Naive thymus-derived CD8-positive, alpha-beta T cell (primary cell): Measurements from ENCODE around the gene MUC2. TPM values are rescaled to one million over a fixed set of nuclear protein-coding genes. Genes with fewer than 3 reads are reported as not detected.
A peak's percentile ranks its signal among the peaks of the same experiment; 100 is the strongest.

ENCODE experiments used
- ATAC-seq, 2 donors: fragments of 150-1000 bp; cut with Tn5 transposase in 1 of 2; sonication (Bioruptor Pico), chemical (Tn5 transposase) in 1 of 2; 1 replicate in 1 of 2; 2 replicates in 1 of 2; pipeline ENCODE4 v1.10.0; 2021; ENCODE audit warnings: mild to moderate bottlenecking in 2 of 2, moderate library complexity in 2 of 2
- POLR2A ChIA-PET: fragments of 350-600 bp; sonication (Branson Sonifier 250); formaldehyde crosslinking; loops from one replicate; lab custom pipeline; 2021; ENCODE audit warnings: antibody characterized with exemption; lab: Charles Lee
- DNase-seq, 10 donors: peaks; one replicate each; pipeline versions ENCODE4 v3.0.0 to v3.0.0-alpha.2; 2020 to 2022
- H3K27ac Mint-ChIP-seq, 10 donors: one replicate each; pipeline ENCODE4 v1.8.0; 2020 to 2022; ENCODE audit warnings: mild to moderate bottlenecking in 10 of 10, mixed read lengths in 10 of 10, moderate library complexity in 4 of 10, inconsistent platforms in 1 of 10
- H3K27me3 Mint-ChIP-seq, 5 donors: one replicate each; pipeline ENCODE4 v1.8.0; 2021 to 2022; ENCODE audit warnings: mixed read lengths in 5 of 5
- H3K36me3 Mint-ChIP-seq, 3 donors: one replicate each; pipeline ENCODE4 v1.8.0; 2020 to 2022; ENCODE audit warnings: mixed read lengths in 3 of 3, mild to moderate bottlenecking in 2 of 3, inconsistent platforms in 1 of 3
- H3K4me1 Mint-ChIP-seq, 4 donors: one replicate each; pipeline ENCODE4 v1.8.0; 2021 to 2022; ENCODE audit warnings: mixed read lengths in 4 of 4
- H3K4me3 Mint-ChIP-seq, 10 donors: one replicate each; pipeline ENCODE4 v1.8.0; 2020 to 2022; ENCODE audit warnings: mild to moderate bottlenecking in 10 of 10, mixed read lengths in 10 of 10, moderate library complexity in 6 of 10, inconsistent platforms in 1 of 10
- H3K9me3 Mint-ChIP-seq, 9 donors: one replicate each; pipeline ENCODE4 v1.8.0; 2020 to 2022; ENCODE audit warnings: mixed read lengths in 9 of 9, mild to moderate bottlenecking in 3 of 9, inconsistent platforms in 1 of 9, moderate library complexity in 1 of 9
- polyA plus RNA-seq, 3 donors: library from polyadenylated mRNA; unstranded; fragments of 300-500 nt; fragmentation: Illumina TruSeq; gene quantifications; one replicate each; pipeline ENCODE4 v1.2.3, GENCODE V29; 2021
- total RNA-seq, 8 experiments: library from RNA in 2 of 8; stranded (reverse) in 2 of 8; gene quantifications; one replicate each; pipeline ENCODE4 v1.2.3 and lab custom pipeline; 2021 to 2026

MUC2 gene
- total and polyA plus RNA-seq, 5 experiments from 2014 or later = not detected

DNA sequence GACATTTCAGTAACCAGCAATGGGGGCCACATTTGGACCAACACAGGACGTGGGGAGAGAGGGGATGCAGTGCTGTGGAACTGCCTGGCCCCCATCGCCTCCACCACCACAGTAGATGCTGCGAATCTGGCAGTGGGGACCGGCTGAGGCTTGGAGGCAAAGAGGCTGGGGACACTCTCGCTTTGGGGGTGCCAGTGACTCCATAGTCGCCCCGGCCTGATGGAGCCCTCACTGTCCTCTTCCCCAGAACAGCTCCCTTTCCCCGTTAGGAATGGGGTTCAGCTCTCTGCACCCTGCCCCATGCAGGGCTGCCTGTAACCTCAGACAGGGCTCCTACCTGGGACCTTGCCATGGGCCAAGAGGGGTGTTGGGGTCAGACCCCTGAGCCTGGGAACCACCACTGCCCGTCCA, 1.8 kb upstream of the MUC2 start:
- Mint-ChIP-seq H3K4me3 (no peak overlapping the region), H3K9me3 (no peaks in the 10 kb centered on the region), H3K4me1 (no peaks in the 10 kb centered on the region), H3K27ac (no peak overlapping the region), H3K27me3 (peaks cover 0 to 23% (median 14%) of the 10 kb centered on the region in 5 donors), H3K36me3 (no peaks in the 10 kb centered on the region)
- DNase-seq = no peak
- no peak for ATAC-seq
- POLR2A ChIA-PET = no interaction called here

DNA sequence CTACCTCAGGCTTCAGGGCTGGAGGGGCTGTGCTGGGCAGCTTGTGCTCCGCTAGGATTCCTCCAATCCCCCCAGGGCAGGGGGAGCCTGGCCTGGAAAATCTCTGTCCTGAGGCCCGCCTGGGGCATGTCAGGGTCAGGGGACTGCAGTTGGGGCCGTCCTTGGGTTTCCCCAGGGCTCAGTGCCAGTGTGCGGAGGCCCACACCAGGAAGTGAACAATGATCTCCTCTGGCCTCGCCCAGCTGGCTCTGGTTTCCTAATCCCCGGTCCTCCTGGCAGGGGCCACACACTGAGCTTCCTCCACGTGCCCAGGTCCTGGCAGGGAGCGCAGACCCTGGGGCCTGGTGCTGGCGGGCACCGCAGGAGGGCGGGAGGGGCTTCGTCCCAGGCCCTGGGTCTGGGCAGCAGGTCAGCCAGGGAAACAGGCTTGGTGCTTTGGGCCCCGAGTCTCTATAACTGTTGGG, 1.4 kb upstream of the MUC2 start:
- POLR2A ChIA-PET = no interaction called here
- Mint-ChIP-seq H3K9me3 (no peaks in the 10 kb centered on the region), H3K27me3 (peaks cover 0 to 23% (median 11%) of the 10 kb centered on the region in 5 donors), H3K4me3 (no peak overlapping the region), H3K4me1 (no peaks in the 10 kb centered on the region), H3K27ac (no peak overlapping the region), H3K36me3 (no peaks in the 10 kb centered on the region)
- ATAC-seq (no peak), DNase-seq (peak in 2 of 10 donors; percentile 14 to 43)

DNA sequence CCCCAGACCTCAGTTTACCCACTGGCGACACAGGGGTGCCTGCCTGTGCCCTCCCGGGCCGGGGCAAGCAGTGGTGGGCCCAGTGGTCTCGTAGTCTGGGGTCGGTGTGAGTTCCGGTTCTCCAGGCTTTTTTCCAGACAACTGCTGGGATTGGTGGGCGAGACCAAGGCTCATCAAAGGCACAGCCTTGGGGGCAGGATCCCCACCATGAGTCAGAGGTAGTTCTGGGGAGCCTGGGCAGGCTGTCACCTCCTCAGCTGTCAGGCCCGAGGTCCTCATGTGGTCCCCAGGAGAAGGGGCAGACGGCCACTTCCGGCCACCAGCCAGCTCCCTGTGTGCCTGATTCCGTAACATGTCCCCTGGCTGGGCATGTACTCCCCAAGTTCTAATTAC, 827 bp upstream of the MUC2 start:
- POLR2A ChIA-PET = no interaction called here

DNA sequence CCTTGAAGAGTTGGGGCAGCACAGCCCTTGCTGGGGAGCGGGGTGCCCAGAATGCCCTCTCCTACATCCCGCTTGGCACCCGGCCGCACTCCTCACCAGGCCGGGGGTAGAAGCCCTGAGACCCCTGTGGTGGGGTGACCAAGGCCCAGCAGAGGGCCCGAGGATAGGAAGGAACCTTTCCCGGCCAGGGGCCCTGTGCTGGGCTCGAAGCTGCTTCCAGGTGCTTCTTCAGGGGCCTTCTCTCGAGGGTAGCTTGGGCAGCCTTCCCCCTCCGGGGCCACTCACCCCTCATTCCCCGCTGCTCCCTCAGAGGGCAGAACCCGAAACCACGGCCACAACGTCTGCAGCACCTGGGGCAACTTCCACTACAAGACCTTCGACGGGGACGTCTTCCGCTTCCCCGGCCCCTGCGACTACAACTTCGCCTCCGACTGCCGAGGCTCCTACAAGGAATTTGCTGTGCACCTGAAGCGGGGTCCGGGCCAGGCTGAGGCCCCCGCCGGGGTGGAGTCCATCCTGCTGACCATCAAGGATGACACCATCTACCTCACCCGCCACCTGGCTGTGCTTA, 752 bp downstream of the MUC2 start:
- no peak for ATAC-seq
- Mint-ChIP-seq H3K9me3 (no peaks in the 10 kb centered on the region), H3K4me1 (no peaks in the 10 kb centered on the region), H3K36me3 (no peaks in the 10 kb centered on the region), H3K27ac (no peak overlapping the region), H3K27me3 (peaks cover 0 to 16% (median 3%) of the 10 kb centered on the region in 5 donors), H3K4me3 (no peak overlapping the region)
- peak in 2 of 10 donors; percentile 13 to 43 for DNase-seq
- POLR2A ChIA-PET = no interaction called here

More for the DNA sequence above, 827 bp upstream of the MUC2 start:
- Mint-ChIP-seq H3K36me3 (no peaks in the 10 kb centered on the region), H3K9me3 (no peaks in the 10 kb centered on the region), H3K27me3 (peaks cover 0 to 23% (median 11%) of the 10 kb centered on the region in 5 donors), H3K4me3 (no peak overlapping the region), H3K27ac (no peak overlapping the region), H3K4me1 (no peaks in the 10 kb centered on the region)
- no peak for ATAC-seq
- peak in 2 of 10 donors; percentile 15 to 49 for DNase-seq

DNA sequence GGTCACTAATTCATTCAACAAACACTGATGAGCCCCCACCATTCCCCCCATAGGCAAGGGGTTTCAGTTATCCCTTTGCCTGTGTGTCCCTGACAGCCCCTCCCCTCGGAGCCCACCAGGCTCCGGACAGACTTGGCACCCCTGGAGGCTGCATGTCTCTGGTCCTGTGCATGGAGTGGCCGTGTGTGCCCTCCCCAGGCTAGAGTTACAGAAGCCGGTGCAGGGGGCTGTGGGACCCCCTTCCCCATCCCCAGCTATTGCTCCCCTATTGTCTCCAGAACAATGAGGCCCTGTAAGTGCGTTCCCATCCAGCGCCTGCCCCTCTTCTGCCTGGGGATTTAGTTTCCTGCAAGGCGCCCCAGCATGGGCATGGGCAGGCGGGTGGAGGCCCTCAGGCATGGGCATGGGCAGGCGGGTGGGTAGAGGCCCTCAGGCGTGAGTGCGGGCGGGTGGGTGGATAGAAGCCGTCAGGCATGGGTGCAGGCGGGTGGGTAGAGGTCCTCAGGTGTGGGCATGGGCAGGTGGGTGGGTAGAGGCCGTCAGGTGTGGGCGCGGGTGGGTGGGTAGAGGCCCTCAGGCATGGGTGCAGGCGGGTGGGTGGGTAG, 1.5 kb downstream of the MUC2 start:
- H3K4me1 Mint-ChIP-seq = no peaks in the 10 kb centered on the region
- no peaks in the 10 kb centered on the region for H3K36me3 Mint-ChIP-seq
- peak in 1 of 10 donors; percentile 6 for DNase-seq
- H3K4me3 Mint-ChIP-seq = no peak overlapping the region
- H3K27me3 Mint-ChIP-seq = peaks cover 0 to 14% (median 3%) of the 10 kb centered on the region in 5 donors
- H3K27ac Mint-ChIP-seq = no peak overlapping the region
- H3K9me3 Mint-ChIP-seq = no peaks in the 10 kb centered on the region
- POLR2A ChIA-PET = no interaction called here
- ATAC-seq = no peak

DNA sequence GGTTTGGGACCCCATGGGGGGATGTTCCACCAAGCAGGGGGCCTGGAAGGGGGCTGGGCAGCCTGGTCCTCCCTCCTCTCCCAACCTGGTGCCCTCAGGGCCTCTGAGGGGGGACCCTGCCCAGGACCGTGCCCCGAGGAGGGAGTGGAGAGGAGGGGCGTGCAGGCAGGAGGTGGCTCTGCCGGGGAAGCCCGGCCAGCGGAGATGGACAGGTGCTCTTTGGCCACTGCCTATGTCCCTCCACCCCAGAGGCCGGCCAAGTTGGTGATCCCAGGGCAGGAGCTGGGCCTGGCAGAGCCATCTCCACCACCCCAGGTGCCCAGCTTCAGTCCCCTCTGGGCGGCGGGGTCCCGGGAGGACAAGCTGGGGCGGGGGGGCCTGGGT, 2.4 kb downstream of the MUC2 start:
- peak in 1 of 10 donors; percentile 13 for DNase-seq
- POLR2A ChIA-PET = no interaction called here
- Mint-ChIP-seq H3K4me3 (no peak overlapping the region), H3K27ac (no peak overlapping the region), H3K9me3 (no peaks in the 10 kb centered on the region), H3K27me3 (peaks cover 0 to 7% (median 0%) of the 10 kb centered on the region in 5 donors), H3K4me1 (no peaks in the 10 kb centered on the region), H3K36me3 (no peaks in the 10 kb centered on the region)
- ATAC-seq = no peak

DNA sequence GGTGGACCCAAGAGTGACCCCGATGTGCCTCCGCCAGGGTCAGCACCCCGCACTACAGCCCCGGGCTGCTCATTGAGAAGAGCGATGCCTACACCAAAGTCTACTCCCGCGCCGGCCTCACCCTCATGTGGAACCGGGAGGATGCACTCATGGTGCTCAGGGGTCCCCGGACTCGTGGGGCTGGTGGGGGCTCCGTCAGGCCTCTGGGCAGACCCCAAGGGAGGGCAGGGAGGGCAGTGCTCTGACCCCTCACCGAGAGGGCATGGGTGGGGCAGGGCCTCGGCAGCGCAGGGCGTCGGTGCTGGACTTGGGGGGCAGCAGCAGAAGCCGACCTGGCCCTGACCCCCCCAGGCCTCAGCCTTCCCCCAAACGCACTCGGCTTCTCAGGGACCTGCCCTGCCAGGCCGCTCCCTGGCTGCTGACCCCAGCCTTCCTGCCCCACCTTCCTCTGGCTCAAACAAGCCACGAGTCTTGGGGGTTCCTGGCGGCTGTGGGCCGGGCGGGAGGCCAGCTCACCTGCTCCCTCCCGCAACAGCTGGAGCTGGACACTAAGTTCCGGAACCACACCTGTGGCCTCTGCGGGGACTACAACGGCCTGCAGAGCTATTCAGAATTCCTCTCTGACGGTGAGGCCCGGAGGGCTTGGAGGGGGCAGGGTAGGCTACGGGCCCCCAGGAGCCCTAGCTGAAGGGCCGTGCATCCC, 2.9 kb downstream of the MUC2 start:
- no peaks in the 10 kb centered on the region for H3K36me3 Mint-ChIP-seq
- H3K4me1 Mint-ChIP-seq = no peaks in the 10 kb centered on the region
- ATAC-seq = no peak
- DNase-seq = peak in 2 of 10 donors; percentile 7 to 59
- no peak overlapping the region for H3K4me3 Mint-ChIP-seq
- H3K9me3 Mint-ChIP-seq = no peaks in the 10 kb centered on the region
- POLR2A ChIA-PET = no interaction called here
- peaks cover 0 to 5% (median 0%) of the 10 kb centered on the region in 5 donors for H3K27me3 Mint-ChIP-seq
- H3K27ac Mint-ChIP-seq = no peak overlapping the region

DNA sequence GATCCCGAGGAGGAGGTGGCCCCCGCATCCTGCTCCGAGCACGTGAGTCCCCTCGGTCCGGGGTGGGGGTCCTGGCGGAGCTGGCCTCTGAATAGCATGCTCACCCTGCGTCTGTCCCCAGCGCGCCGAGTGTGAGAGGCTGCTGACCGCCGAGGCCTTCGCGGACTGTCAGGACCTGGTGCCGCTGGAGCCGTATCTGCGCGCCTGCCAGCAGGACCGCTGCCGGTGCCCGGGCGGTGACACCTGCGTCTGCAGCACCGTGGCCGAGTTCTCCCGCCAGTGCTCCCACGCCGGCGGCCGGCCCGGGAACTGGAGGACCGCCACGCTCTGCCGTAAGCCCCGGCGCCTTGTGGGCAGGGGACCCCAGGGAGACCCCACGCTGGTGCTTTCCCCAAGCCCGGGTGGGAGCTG, 3.5 kb downstream of the MUC2 start:
- DNase-seq (peak in 2 of 10 donors; percentile 16 to 53), ATAC-seq (no peak)
- POLR2A ChIA-PET = no interaction called here
- no peaks in the 10 kb centered on the region for H3K36me3 Mint-ChIP-seq
- H3K9me3 Mint-ChIP-seq = no peaks in the 10 kb centered on the region
- H3K27me3 Mint-ChIP-seq = peaks cover 0 to 5% (median 0%) of the 10 kb centered on the region in 5 donors
- no peak overlapping the region for H3K4me3 Mint-ChIP-seq
- no peak overlapping the region for H3K27ac Mint-ChIP-seq
- H3K4me1 Mint-ChIP-seq = no peaks in the 10 kb centered on the region

DNA sequence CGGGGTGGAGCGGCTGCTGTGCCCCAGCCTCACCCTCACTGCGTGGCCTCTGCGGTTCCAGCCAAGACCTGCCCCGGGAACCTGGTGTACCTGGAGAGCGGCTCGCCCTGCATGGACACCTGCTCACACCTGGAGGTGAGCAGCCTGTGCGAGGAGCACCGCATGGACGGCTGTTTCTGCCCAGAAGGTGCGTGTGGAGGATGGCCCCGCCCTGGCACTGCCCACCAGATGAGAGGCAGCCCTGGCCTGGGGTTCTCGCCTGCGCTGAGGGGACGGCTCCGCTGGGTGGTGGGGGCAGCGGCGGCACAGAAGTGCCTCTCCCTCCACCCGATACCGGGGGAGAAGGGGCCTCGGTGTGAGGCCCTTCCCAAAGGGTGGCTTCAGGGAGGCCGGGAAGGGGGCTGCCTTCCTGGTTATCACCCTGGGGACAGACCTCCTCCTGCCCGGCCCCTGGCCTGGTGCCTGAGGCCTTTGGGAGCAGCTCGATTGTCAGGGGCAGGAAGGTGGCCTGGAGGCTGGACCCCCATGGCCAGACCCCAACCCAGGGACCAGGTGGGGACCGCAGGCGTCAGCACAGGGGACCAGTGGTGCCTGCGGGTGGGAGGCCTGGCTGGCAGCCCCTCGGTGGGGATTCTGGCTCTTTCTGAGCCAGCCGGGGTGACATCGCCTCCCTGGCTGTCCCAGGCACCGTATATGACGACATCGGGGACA, 7.1 kb downstream of the MUC2 start:
- DNase-seq (peak in 2 of 10 donors; percentile 16 to 60), ATAC-seq (no peak)
- POLR2A ChIA-PET = no interaction called here
- H3K9me3 Mint-ChIP-seq = no peaks in the 10 kb centered on the region
- no peaks in the 10 kb centered on the region for H3K4me1 Mint-ChIP-seq
- peaks cover 0 to 4% (median 0%) of the 10 kb centered on the region in 5 donors for H3K27me3 Mint-ChIP-seq
- H3K36me3 Mint-ChIP-seq = no peaks in the 10 kb centered on the region
- H3K27ac Mint-ChIP-seq = no peak overlapping the region
- H3K4me3 Mint-ChIP-seq = no peak overlapping the region

DNA sequence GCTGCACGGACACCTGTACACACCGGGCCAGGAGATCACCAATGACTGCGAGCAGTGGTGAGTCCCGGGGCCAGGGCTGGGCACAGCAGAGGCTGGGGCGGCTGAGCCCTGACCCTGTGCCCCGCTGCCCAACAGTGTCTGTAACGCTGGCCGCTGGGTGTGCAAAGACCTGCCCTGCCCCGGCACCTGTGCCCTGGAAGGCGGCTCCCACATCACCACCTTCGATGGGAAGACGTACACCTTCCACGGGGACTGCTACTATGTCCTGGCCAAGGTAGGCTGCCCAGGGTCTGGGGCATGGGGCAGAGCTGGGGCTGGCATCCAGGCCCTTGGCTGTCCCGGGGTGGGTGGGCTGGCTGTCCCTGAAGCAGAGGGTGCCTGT, 7.7 kb downstream of the MUC2 start:
- H3K4me1 Mint-ChIP-seq = no peaks in the 10 kb centered on the region
- POLR2A ChIA-PET = no interaction called here
- ATAC-seq (no peak), DNase-seq (peak in 1 of 10 donors; percentile 30)
- H3K27ac Mint-ChIP-seq = no peak overlapping the region
- no peaks in the 10 kb centered on the region for H3K9me3 Mint-ChIP-seq
- H3K36me3 Mint-ChIP-seq = no peaks in the 10 kb centered on the region
- peaks cover 0 to 4% (median 0%) of the 10 kb centered on the region in 5 donors for H3K27me3 Mint-ChIP-seq
- no peak overlapping the region for H3K4me3 Mint-ChIP-seq

DNA sequence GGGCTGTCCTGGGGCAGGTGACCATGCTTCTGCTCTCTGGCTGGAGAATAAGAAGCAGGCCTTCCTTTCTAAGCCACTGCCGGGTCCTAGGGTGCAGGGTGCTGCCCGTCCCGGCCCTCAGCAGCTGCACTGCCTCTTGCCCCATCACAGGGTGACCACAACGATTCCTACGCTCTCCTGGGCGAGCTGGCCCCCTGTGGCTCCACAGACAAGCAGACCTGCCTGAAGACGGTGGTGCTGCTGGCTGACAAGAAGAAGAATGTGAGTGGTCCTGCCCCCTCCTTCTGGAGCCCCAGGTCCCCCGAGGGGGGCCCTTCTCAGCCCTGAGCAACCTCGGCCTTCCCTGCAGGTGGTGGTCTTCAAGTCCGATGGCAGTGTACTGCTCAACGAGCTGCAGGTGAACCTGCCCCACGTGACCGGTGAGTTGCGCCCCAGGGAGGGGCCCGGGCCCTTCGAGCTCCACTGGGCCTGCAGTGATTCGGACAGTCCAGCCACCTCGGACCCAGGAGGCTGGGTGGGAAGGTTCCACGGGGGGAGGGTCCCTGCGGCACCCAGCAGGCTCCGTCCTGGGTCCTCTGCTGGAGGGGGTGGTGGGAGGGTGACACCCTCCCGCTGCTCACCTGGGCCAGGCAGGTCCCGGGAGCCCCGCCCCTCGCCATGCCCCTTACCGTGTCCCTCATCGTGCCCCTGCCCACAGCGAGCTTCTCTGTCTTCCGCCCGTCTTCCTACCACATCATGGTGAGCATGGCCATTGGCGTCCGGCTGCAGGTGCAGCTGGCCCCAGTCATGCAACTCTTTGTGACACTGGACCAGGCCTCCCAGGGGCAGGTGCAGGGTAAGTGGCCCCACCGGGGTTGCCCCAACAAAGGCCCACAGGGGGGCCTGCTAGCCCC, 8.3 kb downstream of the MUC2 start:
- ATAC-seq (no peak), DNase-seq (peak in 2 of 10 donors; percentile 12 to 43)
- Mint-ChIP-seq H3K4me1 (no peaks in the 10 kb centered on the region), H3K9me3 (no peaks in the 10 kb centered on the region), H3K27ac (no peak overlapping the region), H3K4me3 (no peak overlapping the region), H3K36me3 (no peaks in the 10 kb centered on the region), H3K27me3 (peaks cover 0 to 4% (median 0%) of the 10 kb centered on the region in 5 donors)
- POLR2A ChIA-PET = no interaction called here
